ENCODE results near the gene DCAF6.

Gene DCAF6

GRCh38 chr1:168110896-168111545 lies 174.5 kb downstream of the DCAF6 start:
- DNase-seq: no peak

- DNase-seq: no peak
Observed at GRCh38 chr1:168112673-168113305, 176.3 kb downstream of the DCAF6 start.

DNA sequence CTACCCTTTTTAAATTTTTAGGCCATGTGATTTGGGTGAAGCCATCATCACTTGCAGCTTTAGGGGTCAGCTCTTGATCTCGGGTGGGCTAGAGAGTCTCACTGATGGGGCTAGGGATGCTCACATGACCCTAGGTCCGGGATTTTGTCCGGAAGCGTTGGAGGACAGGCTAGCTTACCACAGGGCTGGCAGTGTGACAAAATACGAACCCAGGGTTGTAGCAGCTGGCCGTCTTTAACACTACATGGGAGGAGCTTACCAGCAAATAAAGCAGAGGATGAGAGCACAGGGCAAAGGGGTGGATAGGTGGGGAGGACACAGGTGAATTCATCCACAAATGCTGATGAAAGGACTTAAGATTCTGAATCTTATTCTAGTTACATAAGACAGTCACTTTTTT lies 178.4 kb downstream of the DCAF6 start:
- DNase-seq: no peak

GRCh38 chr1:168116327-168116799 lies 179.9 kb downstream of the DCAF6 start:
- no peak for DNase-seq

GRCh38 chr1:168119750-168120149 lies 183.3 kb downstream of the DCAF6 start:
- DNase-seq: no peak

GRCh38 chr1:168121401-168122011 lies 185.0 kb downstream of the DCAF6 start:
- no peak for DNase-seq

DNA sequence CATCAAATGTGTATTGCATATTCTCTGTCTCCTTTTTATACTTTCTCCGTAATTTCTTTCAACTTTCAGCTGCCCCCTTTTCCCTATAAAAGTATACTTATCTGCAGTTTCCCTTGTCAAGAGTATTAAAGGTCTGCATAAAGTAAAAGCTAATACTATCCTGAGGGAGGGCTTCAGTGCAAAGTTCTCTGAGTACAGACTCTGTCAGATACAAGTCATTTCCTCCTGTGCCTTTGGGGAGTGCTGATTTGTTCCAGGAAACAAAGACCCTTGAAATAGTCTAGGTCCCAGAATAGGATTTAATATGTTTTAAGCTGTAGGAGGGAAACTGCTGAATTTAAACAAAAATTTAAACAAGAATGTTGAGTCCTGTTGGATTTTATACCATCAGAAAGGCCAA lies 188.6 kb downstream of the DCAF6 start:
- DNase-seq: no peak
